GM18508 (cell line): Measurements from ENCODE around the gene SFXN4.
"Not testable (repeated sequence)": the region's sequence is repeated elsewhere in the genome, so short reads cannot be mapped to it uniquely, and the experiment has no call there.

Experiments used
- ATAC-seq: cut with Tn5 transposase; IDR thresholded peaks from one replicate; pipeline ENCODE4 v1.9.1; 2021; ENCODE audit warnings: moderate number of reproducible peaks; ENCODE audit not compliant: insufficient read depth, unreplicated experiment

The SFXN4 gene

GRCh38 chr10:119149157-119149556 lies 16.4 kb downstream of the SFXN4 start:
- no peak for ATAC-seq

DNA sequence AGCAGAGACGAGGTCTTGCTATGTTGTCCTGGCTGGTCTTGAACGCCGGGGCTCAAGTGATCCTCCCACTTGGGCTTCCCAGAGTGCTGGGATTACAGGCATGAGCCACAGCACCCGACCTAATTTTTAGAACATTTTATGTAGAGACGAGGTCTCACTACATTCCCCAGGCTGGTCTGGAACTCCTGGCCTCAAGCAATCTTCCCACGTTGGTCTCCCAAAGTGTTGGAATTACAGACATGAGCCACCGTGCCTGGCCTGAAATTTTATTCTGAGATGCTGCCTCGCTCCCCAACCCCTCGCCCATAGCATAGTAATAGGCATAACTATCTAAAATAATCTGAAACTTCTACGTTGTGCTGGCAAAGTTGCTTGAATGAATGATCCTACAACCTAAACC lies 21.9 kb downstream of the SFXN4 start:
- ATAC-seq = no peak

GRCh38 chr10:119140603-119141245 lies 24.8 kb downstream of the SFXN4 start:
- no peak for ATAC-seq

DNA sequence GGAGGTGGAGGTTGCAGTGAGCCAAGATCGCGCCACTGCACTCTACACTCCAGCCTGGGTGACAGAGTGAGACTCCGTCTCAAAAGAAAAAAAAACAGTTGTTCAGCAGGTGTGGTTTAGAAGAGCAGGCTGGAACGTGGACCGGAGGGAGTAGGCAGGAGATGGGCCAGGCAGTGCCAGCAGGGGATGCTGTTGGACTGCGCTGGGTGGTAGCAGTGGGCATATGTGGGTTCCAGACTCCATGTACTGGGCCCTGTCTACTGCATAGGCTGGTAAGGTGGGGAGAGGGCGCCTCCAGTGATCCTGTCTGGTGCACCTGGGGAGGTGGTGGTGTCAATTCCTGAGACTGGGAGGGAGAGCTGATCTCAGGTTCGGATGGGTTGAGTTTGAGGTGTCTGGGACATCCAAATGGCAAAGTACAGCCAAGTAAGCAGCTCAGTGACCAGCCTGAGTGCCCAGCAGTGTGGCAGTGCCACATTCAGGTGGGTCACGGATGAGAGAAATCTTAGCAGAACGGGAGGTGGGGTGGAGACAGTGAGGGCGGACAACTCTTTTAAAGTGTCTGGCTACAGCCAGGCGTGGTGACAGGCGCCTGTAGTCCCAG lies 25.9 kb downstream of the SFXN4 start:
- no peak for ATAC-seq

DNA sequence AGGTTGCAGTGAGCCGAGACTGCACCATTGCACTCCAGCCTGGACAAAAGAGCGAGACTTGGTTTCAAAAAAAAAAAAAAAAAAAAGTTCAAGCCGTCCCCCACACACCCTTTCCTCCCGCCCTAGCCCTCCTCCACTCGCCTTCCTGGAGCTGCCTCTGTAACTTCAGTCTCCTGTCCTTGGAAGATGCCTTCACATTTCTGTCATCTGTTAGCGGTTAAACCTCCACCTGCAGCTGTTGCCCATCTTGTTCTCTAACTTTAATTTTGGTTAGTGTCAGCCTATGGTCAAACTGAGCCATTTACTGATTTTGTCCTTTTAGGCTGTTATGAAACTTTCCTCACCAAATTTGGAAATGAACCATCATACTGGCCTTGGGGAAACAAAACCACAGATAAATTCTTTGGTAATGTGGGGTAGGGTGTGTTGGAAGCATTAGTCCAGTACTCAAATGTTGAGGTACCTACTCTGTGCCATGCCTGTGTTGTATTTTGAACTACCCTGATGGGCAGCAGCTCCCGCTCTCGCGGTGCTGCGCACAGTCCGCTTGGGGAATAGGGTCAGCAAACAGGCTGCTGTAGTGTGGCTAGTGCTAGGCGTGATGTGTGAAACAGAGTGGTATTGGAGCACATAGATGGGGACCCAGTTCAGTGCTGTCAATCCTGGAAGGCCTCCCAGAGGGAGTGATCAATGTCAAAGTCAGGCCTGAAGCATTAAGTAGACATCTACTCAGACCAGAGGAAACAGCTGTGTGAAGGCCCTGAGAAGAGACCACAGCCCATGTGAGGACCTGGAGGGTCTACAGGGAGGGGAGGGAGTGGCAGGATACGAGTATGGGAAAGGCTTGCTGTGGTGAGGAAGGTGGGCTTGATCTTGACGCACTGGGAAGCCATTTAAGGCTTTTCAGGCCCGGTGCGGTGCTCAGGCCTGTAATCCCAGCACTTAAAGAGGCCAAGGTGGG lies 26.9 kb downstream of the SFXN4 start:
- no peak for ATAC-seq

DNA sequence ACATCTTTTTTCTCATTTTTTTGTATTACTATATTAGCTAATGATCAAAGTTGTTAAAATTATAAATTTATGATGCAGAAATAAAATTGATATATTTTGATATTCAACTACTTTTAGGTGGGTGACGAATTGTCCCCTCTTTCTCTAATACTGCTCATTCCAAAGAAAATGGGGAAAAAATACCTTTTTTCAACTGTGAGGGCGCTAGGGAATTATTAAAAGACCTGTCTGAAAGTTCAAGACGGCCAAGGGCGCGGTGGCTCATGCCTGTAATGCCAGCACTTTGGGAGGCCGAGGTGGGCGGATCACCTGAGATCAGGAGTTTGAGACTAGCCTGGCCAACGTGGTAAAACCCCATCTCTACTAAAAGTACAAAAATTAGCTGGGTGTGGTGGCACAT lies 27.6 kb downstream of the SFXN4 start:
- not testable (repeated sequence) for ATAC-seq

- no peak for ATAC-seq
Measured at GRCh38 chr10:119136084-119136483, 29.4 kb downstream of the SFXN4 start.

DNA sequence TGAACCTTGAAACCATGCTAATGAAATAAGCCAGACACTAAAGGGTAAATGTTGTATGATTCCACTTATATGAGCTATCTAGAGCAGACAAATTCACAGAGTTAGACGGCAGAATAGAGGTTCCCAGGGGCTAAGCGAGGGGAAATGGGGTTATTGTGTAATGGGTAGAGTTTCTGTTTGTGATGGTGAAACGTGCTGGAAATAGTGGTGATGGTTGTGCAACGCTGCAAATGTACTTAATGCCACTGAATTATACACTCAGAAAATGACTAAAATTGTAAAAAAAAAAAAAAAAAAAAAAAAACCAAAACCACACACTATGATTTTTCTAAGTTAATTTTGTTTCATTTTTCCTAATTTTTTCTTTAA lies 30.0 kb downstream of the SFXN4 start:
- ATAC-seq = no peak

GRCh38 chr10:119133949-119134348 lies 31.6 kb downstream of the SFXN4 start:
- ATAC-seq = no peak

DNA sequence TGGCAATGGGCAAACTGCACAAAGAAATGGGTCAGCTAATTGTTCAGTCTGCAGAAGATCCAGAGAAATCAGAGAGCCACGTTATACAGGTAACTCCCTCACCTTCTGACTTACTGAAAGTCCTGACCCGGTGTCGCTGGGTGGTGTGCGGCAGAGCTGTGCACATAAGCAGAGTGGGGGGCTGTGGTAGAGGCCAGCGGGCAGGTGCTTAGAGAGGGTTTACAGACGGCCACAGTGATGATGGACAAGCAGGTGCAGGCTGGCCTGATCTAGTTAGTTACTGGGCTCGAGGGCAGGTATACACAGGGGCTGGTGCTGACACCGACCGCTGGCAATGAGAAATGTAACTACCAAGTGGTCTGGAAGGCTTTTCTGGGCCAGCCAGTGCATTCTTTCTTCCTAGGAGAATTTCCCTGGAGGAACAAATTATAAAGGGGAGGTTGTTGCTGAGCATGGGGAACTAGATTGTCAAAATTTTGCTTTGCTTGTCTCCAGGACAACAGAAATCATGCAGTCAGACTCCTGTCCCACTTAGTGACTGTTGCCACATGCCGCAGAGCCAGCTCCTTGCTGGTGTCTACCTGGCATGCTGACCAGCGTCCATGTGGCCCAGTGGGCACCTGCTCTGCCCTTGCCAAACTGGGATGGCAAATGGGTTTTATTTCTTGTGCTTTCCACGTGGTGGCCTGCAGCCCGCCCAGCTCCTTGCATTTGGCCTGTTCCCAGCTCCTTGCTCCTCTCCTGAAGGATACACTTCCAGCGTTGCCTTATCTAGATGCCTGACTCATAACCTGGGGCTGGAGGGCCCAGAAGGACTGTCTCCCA lies 32.8 kb downstream of the SFXN4 start:
- no peak for ATAC-seq

GRCh38 chr10:119131512-119132240 lies 33.8 kb downstream of the SFXN4 start:
- ATAC-seq = peak; percentile 41

- ATAC-seq = no peak
Measured at GRCh38 chr10:119129721-119130120, 35.8 kb downstream of the SFXN4 start.

GRCh38 chr10:119125942-119126341 lies 39.6 kb downstream of the SFXN4 start:
- ATAC-seq = no peak

DNA sequence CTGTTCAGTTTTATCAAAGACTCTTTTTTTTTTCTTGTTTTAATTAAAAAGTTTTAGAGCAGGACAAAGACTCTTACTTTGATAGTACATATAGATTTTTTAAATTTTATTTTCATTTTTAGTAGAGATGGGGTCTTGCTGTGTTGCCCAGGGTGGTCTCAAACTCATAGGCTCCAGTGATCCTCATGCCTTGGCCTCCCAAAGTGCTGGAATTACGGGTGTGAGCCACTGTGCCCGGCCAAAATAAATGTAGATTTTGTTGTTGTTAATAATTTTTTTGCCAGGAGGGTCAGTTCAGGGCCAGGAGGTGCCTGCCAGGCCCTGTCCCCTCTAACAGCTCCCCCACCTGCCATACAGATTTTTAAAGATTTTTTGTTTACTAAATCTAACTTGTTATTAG lies 44.6 kb downstream of the SFXN4 start:
- ATAC-seq = no peak

DNA sequence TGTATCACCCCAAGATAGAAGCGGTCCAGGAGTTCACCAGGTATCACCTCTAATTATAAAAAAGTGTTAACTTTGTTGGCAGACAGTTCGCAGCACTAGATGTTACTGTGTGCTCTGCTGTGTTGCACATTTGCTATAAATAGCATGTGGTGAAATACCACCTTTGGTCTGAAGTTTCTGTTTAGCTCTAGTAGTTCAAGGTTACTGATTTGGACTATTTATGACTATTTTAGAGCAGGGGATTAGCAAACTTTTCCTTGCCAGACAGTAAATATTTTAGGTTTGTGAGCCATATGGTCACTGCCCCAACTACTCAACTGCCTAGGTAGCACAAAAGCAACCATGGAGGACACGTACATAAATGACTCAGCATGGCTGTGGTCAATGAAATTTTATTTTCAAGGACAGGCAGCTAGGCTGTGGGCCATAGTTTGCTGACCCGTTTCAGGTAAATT lies 45.1 kb downstream of the SFXN4 start:
- ATAC-seq = peak; percentile 76

- no peak for ATAC-seq
Measured at GRCh38 chr10:119119400-119119799, 46.1 kb downstream of the SFXN4 start.

- ATAC-seq = no peak
Measured at GRCh38 chr10:119118231-119118630, 47.3 kb downstream of the SFXN4 start.

GRCh38 chr10:119116326-119116951 lies 49.1 kb downstream of the SFXN4 start:
- ATAC-seq = no peak

GRCh38 chr10:119115926-119116325 lies 49.6 kb downstream of the SFXN4 start:
- ATAC-seq = no peak
